GM06990 (cell line): ENCODE results near the gene ATP2B2.

Experiments
- DNase-seq: peaks from one replicate; pipeline ENCODE4 v3.0.0-alpha.2; 2011; ENCODE audit not compliant: insufficient read length; ENCODE audit errors: extremely low read depth
- H3K27me3 ChIP-seq: replicated peaks from 2 replicates; pipeline ENCODE4 v1.6.0; 2011; ENCODE audit warnings: low read length; ENCODE audit not compliant: control insufficient read depth, insufficient read depth
- H3K36me3 ChIP-seq: 2 replicates; pipeline ENCODE4 v1.5.1; 2011; ENCODE audit warnings: low read length; ENCODE audit not compliant: control insufficient read depth, insufficient read depth
- H3K4me3 ChIP-seq: replicated peaks from 2 replicates; pipeline ENCODE4 v1.5.1; 2011; ENCODE audit warnings: low read depth, mild to moderate bottlenecking, control low read depth, low read length
- CTCF ChIP-seq: IDR thresholded peaks from 2 replicates; pipeline ENCODE4 v1.5.1; 2011; ENCODE audit warnings: low read length, control low read depth, mild to moderate bottlenecking, inconsistent platforms; ENCODE audit not compliant: insufficient read depth, poor library complexity, severe bottlenecking

ATP2B2 gene

GRCh38 chr3:10371789-10372188, 133.6 kb downstream of the ATP2B2 start:
- no peak for TF ChIP-seq CTCF
- no peak overlapping the region for H3K4me3 ChIP-seq
- DNase-seq: no peak
- H3K27me3 ChIP-seq: peaks cover 1% of the 10 kb centered on the region; the same call in 1 of the 2 replicates
- H3K36me3 ChIP-seq: no peaks in the 10 kb centered on the region

GRCh38 chr3:10371167-10371566, 134.2 kb downstream of the ATP2B2 start:
- Histone ChIP-seq H3K27me3 (peaks cover 1% of the 10 kb centered on the region; the same call in 1 of the 2 replicates), H3K36me3 (no peaks in the 10 kb centered on the region), H3K4me3 (no peak overlapping the region)
- no peak for DNase-seq
- no peak for TF ChIP-seq CTCF

- no peak for TF ChIP-seq CTCF
- no peaks in the 10 kb centered on the region for H3K36me3 ChIP-seq
- DNase-seq: no peak
- no peak overlapping the region for H3K4me3 ChIP-seq
- H3K27me3 ChIP-seq: no peaks in the 10 kb centered on the region
These were observed 135.0 kb downstream of the ATP2B2 start for GRCh38 chr3:10370429-10370828.

- no peak for DNase-seq
- H3K4me3 ChIP-seq: no peak overlapping the region
These were observed 136.9 kb downstream of the ATP2B2 start for GRCh38 chr3:10368512-10368911.

GRCh38 chr3:10367506-10367905, 137.9 kb downstream of the ATP2B2 start:
- Histone ChIP-seq H3K4me3 (no peak overlapping the region), H3K27me3 (no peaks in the 10 kb centered on the region), H3K36me3 (no peaks in the 10 kb centered on the region)
- TF ChIP-seq CTCF: no peak
- DNase-seq: no peak

More at GRCh38 chr3:10368512-10368911, 136.9 kb downstream of the ATP2B2 start:
- TF ChIP-seq CTCF: no peak
- H3K27me3 ChIP-seq: no peaks in the 10 kb centered on the region
- no peaks in the 10 kb centered on the region for H3K36me3 ChIP-seq

GRCh38 chr3:10366651-10367101, 138.7 kb downstream of the ATP2B2 start:
- Histone ChIP-seq H3K27me3 (peaks cover 2% of the 10 kb centered on the region), H3K36me3 (no peaks in the 10 kb centered on the region), H3K4me3 (no peak overlapping the region)
- TF ChIP-seq CTCF: no peak
- no peak for DNase-seq
